ENCODE measurements around the gene FYN.

Gene FYN

GRCh38 chr6:111795558-111795957 is 77.7 kb downstream of the FYN start:
- no peaks in the 10 kb centered on the region for H3K36me3 ChIP-seq (ENCODE audit: low read depth)
- H3K4me1 ChIP-seq (ENCODE audit: insufficient read depth, poor library complexity, severe bottlenecking), result no peaks in the 10 kb centered on the region
- DNase-seq (ENCODE audit: low spot score), result no peak
- TF ChIP-seq CTCF (IDR thresholded peaks at IDR 0.05; ENCODE audit: poor library complexity, severe bottlenecking), result no peak
- H3K27me3 ChIP-seq (ENCODE audit: insufficient read depth, poor library complexity, severe bottlenecking), result no peaks in the 10 kb centered on the region
- no peaks in the 10 kb centered on the region for H3K9me3 ChIP-seq (ENCODE audit: severe bottlenecking)
- no peak overlapping the region for H3K27ac ChIP-seq (ENCODE audit: poor library complexity, severe bottlenecking)
- no peak for ATAC-seq (ENCODE audit: low read depth)
- H3K4me3 ChIP-seq (ENCODE audit: severe bottlenecking), result no peak overlapping the region

- Histone ChIP-seq H3K27me3 (ENCODE audit: insufficient read depth, poor library complexity, severe bottlenecking) (no peaks in the 10 kb centered on the region), H3K4me1 (ENCODE audit: insufficient read depth, poor library complexity, severe bottlenecking) (no peaks in the 10 kb centered on the region), H3K9me3 (ENCODE audit: severe bottlenecking) (no peaks in the 10 kb centered on the region), H3K27ac (ENCODE audit: poor library complexity, severe bottlenecking) (no peak overlapping the region), H3K4me3 (ENCODE audit: severe bottlenecking) (no peak overlapping the region), H3K36me3 (ENCODE audit: low read depth) (no peaks in the 10 kb centered on the region)
- ATAC-seq (ENCODE audit: low read depth), result no peak
- no peak for TF ChIP-seq CTCF (IDR thresholded peaks at IDR 0.05; ENCODE audit: poor library complexity, severe bottlenecking)
- no peak for DNase-seq (ENCODE audit: low spot score)
These were observed 78.4 kb downstream of the FYN start for GRCh38 chr6:111794727-111795452.

GRCh38 chr6:111794300-111794699 is 79.0 kb downstream of the FYN start:
- Histone ChIP-seq H3K4me3 (ENCODE audit: severe bottlenecking) (no peak overlapping the region), H3K9me3 (ENCODE audit: severe bottlenecking) (no peaks in the 10 kb centered on the region), H3K36me3 (ENCODE audit: low read depth) (no peaks in the 10 kb centered on the region), H3K27ac (ENCODE audit: poor library complexity, severe bottlenecking) (no peak overlapping the region), H3K4me1 (ENCODE audit: insufficient read depth, poor library complexity, severe bottlenecking) (no peaks in the 10 kb centered on the region), H3K27me3 (ENCODE audit: insufficient read depth, poor library complexity, severe bottlenecking) (no peaks in the 10 kb centered on the region)
- no peak for ATAC-seq (ENCODE audit: low read depth)
- TF ChIP-seq CTCF (IDR thresholded peaks at IDR 0.05; ENCODE audit: poor library complexity, severe bottlenecking), result no peak
- DNase-seq (ENCODE audit: low spot score), result no peak

- H3K4me1 ChIP-seq (ENCODE audit: insufficient read depth, poor library complexity, severe bottlenecking), result peaks cover 3% of the 10 kb centered on the region
- H3K4me3 ChIP-seq (ENCODE audit: severe bottlenecking), result no peak overlapping the region
- DNase-seq (ENCODE audit: low spot score), result no peak
- H3K9me3 ChIP-seq (ENCODE audit: severe bottlenecking), result no peaks in the 10 kb centered on the region
- no peaks in the 10 kb centered on the region for H3K27me3 ChIP-seq (ENCODE audit: insufficient read depth, poor library complexity, severe bottlenecking)
- ATAC-seq (ENCODE audit: low read depth), result no peak
- H3K36me3 ChIP-seq (ENCODE audit: low read depth), result no peaks in the 10 kb centered on the region
- no peak overlapping the region for H3K27ac ChIP-seq (ENCODE audit: poor library complexity, severe bottlenecking)
- no peak for TF ChIP-seq CTCF (IDR thresholded peaks at IDR 0.05; ENCODE audit: poor library complexity, severe bottlenecking)
These were observed 79.5 kb downstream of the FYN start for GRCh38 chr6:111793711-111794111.

GRCh38 chr6:111792914-111793700 is 80.1 kb downstream of the FYN start:
- ATAC-seq (ENCODE audit: low read depth), result no peak
- no peaks in the 10 kb centered on the region for H3K36me3 ChIP-seq (ENCODE audit: low read depth)
- no peak for TF ChIP-seq CTCF (IDR thresholded peaks at IDR 0.05; ENCODE audit: poor library complexity, severe bottlenecking)
- H3K27me3 ChIP-seq (ENCODE audit: insufficient read depth, poor library complexity, severe bottlenecking), result no peaks in the 10 kb centered on the region
- DNase-seq (ENCODE audit: low spot score), result no peak
- no peaks in the 10 kb centered on the region for H3K9me3 ChIP-seq (ENCODE audit: severe bottlenecking)
- no peak overlapping the region for H3K4me3 ChIP-seq (ENCODE audit: severe bottlenecking)
- H3K4me1 ChIP-seq (ENCODE audit: insufficient read depth, poor library complexity, severe bottlenecking), result peaks cover 7% of the 10 kb centered on the region
- H3K27ac ChIP-seq (ENCODE audit: poor library complexity, severe bottlenecking), result no peak overlapping the region

Measured in RWPE2 (cell line).